ENCODE data around the gene EGLN2.

DNA sequence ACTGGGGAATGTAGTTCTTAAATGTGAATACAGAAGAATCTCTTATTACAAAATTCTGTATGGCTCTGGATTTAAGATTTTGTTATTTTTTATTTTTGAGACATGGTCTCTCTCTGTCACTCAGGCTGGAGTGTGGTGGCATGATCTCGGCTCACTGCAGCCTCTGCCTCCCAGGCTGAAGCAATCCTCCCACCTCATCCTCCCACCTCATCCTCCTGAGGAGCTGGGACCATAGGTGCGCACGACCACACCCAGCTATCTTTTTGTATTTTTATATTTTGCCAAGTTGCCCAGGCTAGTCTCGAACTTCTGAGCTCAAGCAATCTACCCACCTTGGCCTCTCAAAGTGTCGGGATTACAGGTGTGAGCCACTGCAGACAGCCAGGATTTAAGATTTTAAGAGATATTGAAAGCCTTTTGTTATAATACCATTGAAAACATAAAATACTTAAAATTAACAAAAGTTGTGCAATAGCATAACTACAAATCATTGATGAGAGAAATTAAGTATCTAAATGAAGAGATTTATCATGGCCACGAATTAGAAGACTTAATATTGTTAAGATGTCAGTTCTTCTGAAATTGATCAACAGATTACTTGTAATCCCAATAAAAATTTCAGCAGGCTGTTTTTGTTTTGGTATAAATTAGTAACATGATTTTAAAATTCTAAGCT, 37.9 kb downstream of the EGLN2 start:
- TF ChIP-seq CTCF (IDR thresholded peaks at IDR 0.05; ENCODE audit: low read length) (no peak), EZH2 (IDR thresholded peaks at IDR 0.05; ENCODE audit: borderline replicate concordance, low read length) (no peak)
